Fibroblast of skin of abdomen (primary cell): ENCODE data around the gene KLHL40.

Experiments used
- DNase-seq: peaks from one replicate; pipeline ENCODE4 v3.0.0-alpha.2; 2013

KLHL40 gene

GRCh38 chr3:42668793-42669217, 16.5 kb upstream of the KLHL40 start:
- DNase-seq, result no peak

- no peak for DNase-seq
Observed at GRCh38 chr3:42670051-42670576, 15.2 kb upstream of the KLHL40 start.

- no peak for DNase-seq
Observed at GRCh38 chr3:42670670-42671069, 14.7 kb upstream of the KLHL40 start.

GRCh38 chr3:42672515-42672914, 12.8 kb upstream of the KLHL40 start:
- DNase-seq, result no peak

- DNase-seq, result no peak
Observed at GRCh38 chr3:42673082-42673481, 12.3 kb upstream of the KLHL40 start.

DNA sequence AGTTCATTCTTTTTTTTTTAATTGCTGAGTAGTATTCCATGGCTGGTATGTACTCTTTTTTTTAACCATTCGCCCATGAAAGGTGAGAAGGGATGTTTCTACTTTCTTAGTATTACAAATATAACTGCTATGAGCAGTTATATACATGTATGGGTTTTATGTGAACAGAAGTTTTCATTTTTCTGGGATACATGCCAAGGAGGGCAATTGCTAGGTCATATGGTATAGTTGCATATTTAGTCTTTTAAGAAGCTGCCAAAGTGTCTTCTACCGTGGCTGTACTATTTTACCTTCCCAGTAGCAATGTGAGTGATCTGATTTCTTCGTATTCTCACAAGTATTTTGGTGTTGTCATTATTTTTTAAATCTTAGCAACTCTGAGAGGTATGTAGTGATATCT, 11.2 kb upstream of the KLHL40 start:
- DNase-seq, result no peak

DNA sequence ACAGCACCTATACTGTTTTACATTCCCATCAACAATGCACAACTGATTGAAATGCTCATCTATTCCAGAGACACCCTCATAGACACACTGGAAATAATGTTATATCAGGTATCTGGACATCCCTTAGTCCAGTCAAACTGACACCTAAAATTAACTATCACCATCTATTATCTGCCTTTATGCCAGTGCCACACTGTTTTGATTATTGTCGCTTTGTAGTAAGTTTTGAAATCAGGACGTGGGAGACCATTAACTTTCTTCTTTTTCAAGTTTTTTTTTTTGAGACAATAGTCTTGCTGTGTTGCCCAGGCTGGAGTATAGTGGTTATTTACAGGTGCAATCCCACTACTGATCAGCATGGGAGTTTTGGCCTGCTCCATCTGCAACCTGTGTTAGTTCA, 9.4 kb upstream of the KLHL40 start:
- no peak for DNase-seq

DNA sequence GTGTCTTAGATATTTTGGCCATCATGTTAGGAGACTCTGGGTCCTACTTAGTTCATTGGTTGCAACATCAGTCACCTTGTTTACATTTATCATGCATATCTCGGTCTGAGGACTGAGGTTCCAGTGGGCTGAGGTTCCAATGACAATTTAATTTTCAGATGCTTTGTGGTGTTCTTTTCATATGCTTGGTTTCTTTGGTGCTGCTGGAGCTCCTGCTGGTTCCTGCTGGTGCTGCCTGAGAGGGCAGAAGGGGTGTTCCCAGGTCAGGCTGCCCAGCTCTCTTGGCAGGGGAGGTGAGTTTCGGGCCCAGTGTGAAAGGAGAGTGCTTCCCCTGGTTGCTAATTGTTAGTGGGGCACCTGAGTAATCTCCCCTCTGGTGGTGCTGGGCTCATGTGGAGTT, 6.9 kb upstream of the KLHL40 start:
- no peak for DNase-seq

GRCh38 chr3:42680271-42680670, 5.1 kb upstream of the KLHL40 start:
- DNase-seq, result no peak

DNA sequence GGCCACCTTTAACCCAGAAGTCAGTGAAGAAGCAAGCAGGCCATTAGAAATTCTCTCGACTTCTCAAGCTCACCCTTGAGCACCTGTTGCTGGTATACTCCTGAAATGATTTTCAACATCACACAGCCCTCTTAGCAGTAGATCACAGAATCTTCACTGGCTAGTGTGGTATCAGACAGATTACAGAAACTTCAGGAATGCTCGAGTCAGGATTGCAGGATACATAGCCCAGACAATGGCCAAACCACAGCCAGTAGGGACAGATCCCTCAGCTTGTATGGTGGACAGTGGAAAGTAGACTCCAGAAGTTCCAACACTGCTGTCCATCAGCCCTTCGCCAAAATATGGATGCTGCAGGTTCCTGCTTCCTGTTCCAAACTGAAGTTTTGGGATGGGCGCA, 4.5 kb upstream of the KLHL40 start:
- no peak for DNase-seq

DNA sequence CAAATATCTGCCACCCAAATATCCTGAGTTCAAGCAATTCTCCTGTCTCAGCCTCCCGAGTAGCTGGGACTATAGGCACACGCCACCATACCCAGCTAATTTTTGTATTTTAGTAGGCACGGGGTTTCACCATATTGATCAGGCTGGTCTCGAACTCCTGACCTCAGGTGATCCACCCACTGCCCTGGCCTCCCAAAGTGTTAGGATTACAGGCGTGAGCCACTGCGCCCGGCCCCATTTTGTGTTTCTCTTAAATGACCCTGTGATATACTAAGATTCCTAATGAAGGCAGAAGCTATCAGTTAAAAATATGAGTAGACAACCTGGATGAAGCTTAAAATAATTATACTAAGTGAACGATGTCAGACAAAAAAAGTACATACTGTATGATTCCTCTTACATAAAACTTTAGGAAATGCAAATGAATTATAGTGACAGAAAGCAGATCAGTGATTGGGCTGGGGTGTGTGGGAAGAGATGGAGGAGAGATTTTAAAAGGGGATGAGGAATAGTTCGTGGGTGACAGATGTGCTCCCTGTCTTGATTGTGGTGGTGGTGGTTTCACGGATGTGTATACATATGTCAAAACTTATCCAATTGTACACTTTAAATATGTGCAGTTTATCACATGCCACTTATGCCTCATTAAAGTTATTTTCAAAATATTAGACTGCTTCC, 3.8 kb upstream of the KLHL40 start:
- DNase-seq, result no peak

- no peak for DNase-seq
Observed at GRCh38 chr3:42682301-42683070, 2.9 kb upstream of the KLHL40 start.

DNA sequence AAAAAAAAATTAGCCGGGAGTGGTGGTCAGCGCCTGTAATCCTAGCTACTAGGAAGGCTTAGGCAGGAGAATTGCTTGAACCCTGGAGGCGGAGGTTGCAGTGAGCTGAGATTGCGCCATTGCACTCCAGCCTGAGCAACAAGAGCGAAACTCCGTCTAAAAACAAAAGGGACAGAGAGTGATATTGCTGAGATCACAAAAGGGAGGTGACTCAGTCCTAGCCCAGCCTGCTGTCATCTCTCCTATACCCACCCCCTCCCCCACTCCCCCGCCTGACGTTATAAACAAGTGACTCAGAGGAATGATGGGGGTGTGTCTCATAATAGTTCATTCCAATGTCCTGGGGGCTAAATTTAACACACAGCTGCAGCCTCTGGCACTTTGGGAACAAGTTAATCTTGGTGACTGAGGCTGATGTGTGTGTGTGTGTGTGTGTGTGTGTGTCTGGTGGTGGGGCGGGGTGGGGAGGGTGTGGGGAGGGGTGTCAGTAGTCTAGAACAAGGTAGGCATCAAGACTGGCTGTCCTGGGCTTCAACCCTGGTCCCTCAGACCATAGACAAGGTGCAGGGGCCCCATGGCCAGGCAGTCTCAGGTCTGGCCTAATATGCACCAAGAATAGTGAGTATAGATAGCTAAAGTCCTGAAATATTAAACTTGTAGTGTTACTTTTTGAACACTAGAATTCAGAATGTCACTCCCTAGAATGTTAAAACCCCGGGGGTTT, 1.3 kb upstream of the KLHL40 start:
- peak; percentile 87 for DNase-seq

- no peak for DNase-seq
Observed at GRCh38 chr3:42684632-42685362, 540 bp upstream of the KLHL40 start.

- no peak for DNase-seq
Observed at GRCh38 chr3:42685891-42686820, 819 bp downstream of the KLHL40 start.

DNA sequence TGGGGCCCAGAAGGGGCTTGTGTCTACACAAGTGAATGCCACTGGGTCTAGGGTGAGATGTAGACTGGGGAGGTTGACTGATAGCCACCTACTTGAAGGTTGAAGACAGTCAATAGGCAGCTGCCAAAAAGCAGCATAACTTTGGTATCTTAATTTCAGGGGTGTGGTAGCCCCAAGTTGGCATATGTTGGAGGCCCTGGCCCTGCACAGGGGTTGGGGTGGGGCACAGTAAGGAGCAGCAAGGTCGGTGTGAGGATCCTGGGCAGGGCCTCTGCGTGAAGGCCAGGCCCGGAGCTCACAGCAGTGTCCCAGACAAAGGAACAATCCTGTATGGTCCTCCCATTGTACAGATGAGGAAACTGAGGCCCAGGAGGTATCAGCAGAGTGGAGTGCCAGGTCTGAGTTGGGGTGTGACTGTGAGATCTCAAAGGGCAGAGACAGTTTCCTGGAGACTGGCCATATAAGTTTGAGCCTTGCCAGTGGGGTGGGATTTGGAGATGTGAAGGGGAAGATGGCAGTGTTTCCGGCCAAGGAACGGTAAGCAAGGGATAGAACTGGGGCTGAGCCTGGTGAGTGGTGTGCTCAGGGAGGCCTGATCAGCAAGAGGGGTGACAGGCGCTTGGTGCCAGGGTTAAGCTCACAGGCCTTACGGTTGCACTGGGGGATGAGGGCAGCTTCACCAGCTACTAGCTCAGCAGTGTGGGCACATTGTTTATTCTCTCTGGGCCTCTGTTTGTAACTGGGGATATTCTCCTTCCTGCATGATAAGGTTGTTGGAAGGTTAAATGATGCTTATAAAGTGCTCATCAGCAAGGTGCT, 1.7 kb downstream of the KLHL40 start:
- DNase-seq, result no peak

DNA sequence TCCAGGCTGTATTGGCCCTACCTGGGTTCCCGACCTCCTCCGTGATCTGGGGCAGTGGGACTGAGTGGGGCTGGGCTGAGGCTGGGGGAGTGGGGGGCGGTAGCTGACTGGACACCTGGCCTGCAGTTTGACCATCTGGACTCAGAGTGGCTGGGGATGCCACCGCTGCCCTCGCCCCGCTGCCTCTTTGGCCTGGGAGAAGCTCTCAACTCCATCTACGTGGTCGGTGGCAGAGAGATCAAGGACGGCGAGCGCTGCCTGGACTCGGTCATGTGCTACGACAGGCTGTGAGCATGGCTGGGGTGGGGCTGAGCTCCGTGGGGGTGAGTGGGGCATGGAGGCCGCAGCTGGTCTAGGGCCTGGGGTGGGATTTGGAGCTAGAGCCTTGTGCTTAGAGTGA, 2.7 kb downstream of the KLHL40 start:
- DNase-seq, result no peak

DNA sequence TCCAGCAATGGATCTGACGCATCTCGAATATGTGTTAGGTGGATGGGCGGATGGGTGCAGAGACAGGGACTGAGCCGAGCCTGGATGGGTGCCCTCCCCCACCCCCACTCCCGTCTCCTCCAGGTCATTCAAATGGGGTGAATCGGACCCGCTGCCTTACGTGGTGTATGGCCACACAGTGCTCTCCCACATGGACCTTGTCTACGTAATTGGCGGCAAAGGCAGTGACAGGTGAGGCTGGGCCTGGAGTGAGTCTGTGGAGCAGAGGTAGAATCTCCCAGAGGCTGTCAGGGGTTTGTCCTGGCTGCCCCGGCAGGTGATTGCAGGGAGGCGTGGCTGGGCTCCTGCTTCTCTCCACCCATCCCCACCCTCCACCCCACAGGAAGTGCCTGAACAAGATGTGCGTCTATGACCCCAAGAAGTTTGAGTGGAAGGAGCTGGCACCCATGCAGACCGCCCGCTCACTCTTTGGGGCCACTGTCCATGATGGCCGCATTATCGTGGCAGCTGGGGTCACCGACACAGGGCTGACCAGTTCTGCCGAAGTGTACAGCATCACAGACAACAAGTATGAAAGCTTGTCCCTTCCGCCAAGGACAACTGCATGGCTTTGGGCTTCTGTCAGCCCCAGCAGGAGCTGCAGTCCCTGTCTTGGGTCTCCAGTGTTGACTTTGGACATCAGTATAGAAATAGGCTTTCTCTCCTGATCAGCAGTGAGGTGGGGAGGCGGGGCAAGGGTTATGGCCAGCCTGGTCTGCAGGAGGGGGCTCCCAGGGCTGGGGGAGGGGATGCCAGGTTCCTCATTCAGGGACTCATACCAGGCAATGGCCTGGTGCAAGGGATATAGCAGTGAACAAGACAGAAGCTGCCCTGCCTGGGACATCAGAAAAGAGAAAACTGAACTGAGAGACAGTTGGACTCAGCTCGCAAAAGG, 3.4 kb downstream of the KLHL40 start:
- no peak for DNase-seq

GRCh38 chr3:42689421-42690014, 4.2 kb downstream of the KLHL40 start:
- DNase-seq, result no peak
